Measurements from ENCODE around the gene ZNF581.

GRCh38 chr19:55643003-55643886, at the start of gene ZNF581:
- TF ChIP-seq CTCF (IDR thresholded peaks at IDR 0.05; ENCODE audit: insufficient read depth, low read depth, low read length) (no peak), EZH2 (IDR thresholded peaks at IDR 0.05; ENCODE audit: insufficient read depth, low read length) (no peak)
